ENCODE data around the gene TOMM5.

The TOMM5 gene

DNA sequence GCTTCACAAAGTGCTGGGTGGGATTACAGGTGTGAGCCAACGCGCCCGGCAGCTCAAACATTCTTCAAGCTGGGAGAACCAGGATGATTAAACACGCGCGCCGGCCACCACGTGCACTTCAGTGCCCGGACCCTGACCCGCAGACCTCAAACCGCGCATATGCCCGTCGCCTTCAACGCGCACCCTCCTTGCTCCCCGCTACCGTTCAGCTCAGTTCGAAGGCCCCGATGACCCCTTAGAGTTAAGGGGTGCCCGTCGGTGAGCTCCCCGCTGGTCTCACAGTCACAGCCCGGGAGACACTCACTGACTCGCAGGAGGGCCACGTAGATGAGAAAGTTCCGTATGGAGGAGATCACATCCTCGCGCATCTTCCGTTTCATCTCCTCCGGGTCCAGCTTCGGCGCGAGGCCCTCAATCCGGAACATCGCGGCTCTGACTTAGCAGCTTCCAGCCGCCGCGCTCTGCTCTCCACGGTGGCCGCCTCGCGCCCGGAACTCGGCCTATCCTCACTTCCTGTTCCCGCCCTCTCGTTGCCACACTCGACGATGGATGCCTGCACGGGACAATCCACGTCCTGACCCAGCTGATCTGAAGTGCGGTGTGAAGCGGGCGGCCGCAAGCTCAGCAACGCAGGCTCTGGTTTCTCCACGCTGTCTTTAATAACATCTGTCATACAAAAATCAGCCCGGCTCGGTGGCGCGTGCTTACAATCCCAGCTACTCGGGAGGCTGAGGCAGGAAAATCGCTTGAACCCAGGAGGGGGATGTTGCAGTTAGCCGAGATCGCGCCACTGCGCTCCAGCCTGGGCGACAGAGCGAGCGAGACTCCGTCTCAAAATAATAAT is at the start of gene TOMM5:
Gene TOMM5 (minus strand): TSS at position 490 of the 844 bp plus-strand sequence. CDS start 65 bp downstream, at position 425.
- peak; percentile 84 for DNase-seq (ENCODE audit: low read depth)
- no peak for TF ChIP-seq CTCF (IDR thresholded peaks at IDR 0.05; ENCODE audit: low read depth, low read length, missing control alignments)
- peak within 1 kb of the TSS; percentile 99 for H3K4me3 ChIP-seq (ENCODE audit: low read depth, low read length)

DNA sequence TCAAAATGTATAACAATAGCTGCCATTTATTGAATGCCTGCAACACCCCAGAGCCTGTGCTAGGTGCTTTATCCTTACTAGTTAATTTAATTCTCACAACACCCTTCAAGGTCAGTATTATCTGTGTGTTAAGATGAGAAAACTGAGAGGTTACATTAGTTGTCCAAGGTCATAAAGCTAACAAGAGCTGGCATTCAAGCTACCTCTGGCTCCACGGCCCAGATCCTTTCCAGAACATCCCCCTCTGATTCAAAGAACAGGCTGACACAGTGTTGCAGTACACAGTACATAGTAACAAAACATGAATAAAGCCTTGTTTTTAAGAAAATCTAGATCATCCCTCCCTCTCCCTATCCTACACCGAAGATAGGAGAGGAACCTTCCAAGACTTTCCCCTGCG is 48.9 kb upstream of the TOMM5 start:
- no peak for DNase-seq (ENCODE audit: low read depth)
- no peak for TF ChIP-seq CTCF (IDR thresholded peaks at IDR 0.05; ENCODE audit: low read depth, low read length, missing control alignments)
- no peak overlapping the region for H3K4me3 ChIP-seq (ENCODE audit: low read depth, low read length)

DNA sequence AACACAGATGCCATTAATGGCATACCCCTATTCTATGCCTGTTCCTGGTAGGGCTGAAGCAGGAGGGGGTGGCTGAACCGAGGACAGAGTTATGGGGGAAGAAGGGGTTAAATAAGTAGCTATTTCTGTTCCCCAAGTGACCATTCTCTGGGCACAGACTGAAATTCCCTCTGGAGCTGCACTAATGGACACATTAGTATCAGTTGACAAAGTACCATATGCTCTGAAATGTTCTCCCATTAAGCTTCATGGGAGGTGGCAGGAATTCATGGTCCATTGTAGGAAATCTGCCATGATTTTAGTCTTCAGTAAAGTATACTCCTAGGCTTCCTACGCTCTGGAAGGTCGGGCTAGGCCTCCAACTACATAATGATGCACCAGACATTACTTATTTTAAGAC is 47.8 kb upstream of the TOMM5 start:
- no peak for TF ChIP-seq CTCF (IDR thresholded peaks at IDR 0.05; ENCODE audit: low read depth, low read length, missing control alignments)
- no peak overlapping the region for H3K4me3 ChIP-seq (ENCODE audit: low read depth, low read length)
- DNase-seq (ENCODE audit: low read depth), result no peak

DNA sequence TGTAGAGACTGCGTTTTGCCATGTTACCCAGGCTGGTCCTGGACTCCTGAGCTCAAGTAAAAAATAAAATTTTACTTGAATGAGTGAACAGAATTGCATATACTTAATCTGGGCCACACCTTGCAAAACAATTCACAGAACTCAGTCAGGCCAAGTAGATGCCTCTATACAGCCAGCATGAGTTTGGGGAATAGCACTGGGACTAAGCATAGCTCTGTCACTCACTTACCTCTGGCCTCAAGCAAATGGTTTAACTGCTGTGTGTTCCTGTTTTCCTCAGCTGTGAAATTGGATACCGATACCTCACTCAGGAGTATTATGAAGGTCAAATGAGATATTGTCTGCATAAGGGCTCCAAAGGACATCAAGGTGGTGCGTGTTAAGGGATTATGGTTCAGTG is 47.4 kb upstream of the TOMM5 start:
- H3K4me3 ChIP-seq (ENCODE audit: low read depth, low read length), result no peak overlapping the region
- no peak for DNase-seq (ENCODE audit: low read depth)
- TF ChIP-seq CTCF (IDR thresholded peaks at IDR 0.05; ENCODE audit: low read depth, low read length, missing control alignments), result no peak

GRCh38 chr9:37639109-37639762 is 46.8 kb upstream of the TOMM5 start:
- DNase-seq (ENCODE audit: low read depth), result no peak
- H3K4me3 ChIP-seq (ENCODE audit: low read depth, low read length), result no peak overlapping the region
- no peak for TF ChIP-seq CTCF (IDR thresholded peaks at IDR 0.05; ENCODE audit: low read depth, low read length, missing control alignments)

DNA sequence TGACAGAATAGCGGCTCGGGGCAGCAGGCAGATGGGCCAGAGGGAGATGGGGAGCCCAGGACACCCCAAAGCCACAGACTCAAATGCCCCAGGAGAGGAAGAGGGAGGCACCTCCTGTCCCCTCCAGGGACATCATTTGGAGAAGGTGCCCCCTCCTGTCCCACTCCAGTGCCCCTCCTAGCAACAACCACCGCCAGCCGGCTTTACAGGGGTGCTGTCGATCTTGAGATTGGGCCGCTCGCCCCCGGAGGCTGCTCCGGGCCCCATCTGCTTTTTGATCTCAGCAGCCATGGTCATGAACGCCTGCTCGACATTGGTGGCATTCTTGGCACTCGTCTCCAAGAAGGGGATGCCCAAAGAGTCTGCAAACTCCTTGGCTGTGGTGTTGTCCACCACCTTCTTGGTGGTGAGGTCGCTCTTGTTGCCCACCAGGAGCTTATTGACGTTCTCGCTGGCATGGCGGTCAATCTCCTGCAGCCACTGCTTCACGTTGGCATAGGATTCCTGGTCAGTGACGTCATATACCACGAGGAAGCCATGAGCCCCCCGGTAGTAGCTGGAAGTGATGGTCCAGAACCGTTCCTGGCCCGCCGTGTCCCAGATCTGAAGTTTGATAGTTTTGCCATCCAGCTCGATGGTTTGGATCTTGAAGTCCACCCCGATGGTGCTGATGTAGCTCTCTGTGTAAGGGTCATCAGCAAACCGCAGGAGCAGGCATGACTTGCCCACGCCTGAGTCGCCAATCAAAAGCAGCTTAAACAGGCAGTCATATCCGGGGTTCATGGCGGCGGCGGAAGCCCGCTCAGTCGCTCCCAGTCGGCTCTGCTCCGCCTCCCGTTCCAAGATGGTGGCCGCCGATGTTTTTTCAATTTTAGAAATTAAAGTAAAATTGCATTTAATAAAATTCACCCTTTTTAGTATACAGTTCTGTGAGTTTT is 44.4 kb upstream of the TOMM5 start:
- no peak for TF ChIP-seq CTCF (IDR thresholded peaks at IDR 0.05; ENCODE audit: low read depth, low read length, missing control alignments)
- no peak for DNase-seq (ENCODE audit: low read depth)

More for the DNA sequence above, 44.4 kb upstream of the TOMM5 start:
- no peak overlapping the region for H3K4me3 ChIP-seq (ENCODE audit: low read depth, low read length)

Measured in GM12864 (cell line).